ENCODE results near the gene RCE1.

GRCh38 chr11:66863428-66864125 lies 20.3 kb downstream of the RCE1 start:
- TF ChIP-seq, protein P1, sequence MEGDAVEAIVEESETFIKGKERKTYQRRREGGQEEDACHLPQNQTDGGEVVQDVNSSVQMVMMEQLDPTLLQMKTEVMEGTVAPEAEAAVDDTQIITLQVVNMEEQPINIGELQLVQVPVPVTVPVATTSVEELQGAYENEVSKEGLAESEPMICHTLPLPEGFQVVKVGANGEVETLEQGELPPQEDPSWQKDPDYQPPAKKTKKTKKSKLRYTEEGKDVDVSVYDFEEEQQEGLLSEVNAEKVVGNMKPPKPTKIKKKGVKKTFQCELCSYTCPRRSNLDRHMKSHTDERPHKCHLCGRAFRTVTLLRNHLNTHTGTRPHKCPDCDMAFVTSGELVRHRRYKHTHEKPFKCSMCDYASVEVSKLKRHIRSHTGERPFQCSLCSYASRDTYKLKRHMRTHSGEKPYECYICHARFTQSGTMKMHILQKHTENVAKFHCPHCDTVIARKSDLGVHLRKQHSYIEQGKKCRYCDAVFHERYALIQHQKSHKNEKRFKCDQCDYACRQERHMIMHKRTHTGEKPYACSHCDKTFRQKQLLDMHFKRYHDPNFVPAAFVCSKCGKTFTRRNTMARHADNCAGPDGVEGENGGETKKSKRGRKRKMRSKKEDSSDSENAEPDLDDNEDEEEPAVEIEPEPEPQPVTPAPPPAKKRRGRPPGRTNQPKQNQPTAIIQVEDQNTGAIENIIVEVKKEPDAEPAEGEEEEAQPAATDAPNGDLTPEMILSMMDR (IDR thresholded peaks at IDR 0.05 in 4 of 5, conservative IDR thresholded peaks at IDR 0.05 in 1 of 5): no peak
- no peak for TF ChIP-seq POLR2A (IDR thresholded peaks at IDR 0.05)
